ENCODE measurements around the gene SLC6A4.
"Not testable (repeated sequence)": the region's sequence is repeated elsewhere in the genome, so short reads cannot be mapped to it uniquely, and the experiment has no call there.

SLC6A4 gene

GRCh38 chr17:30172560-30172959 lies 62.9 kb downstream of the SLC6A4 start:
- no peak for DNase-seq (ENCODE audit: low read depth)

DNA sequence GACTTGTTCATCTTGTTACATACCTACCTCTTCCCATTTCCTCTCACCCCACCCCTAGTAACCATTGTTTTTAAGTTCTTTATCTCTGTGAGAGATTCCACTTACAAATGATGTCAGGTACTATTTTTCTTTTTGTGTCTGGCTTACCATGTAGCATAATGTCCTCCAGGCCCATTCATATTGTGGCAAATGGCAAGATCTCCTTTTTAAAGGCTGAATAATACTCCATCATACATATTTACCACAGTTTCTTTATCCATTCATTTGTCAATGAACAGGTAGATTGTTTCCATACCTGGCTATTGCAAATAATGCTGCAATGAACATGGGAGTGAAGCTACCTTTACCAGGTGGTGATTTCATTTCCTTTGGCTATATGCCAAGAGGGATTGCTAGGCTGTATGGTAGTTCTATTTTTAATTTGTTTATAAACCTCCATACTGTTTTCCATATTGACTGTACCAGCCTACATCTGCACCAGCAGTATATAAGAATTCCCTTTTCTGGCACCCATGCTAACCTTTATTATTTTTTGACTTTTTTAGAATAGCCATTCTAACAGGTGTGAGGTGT lies 65.0 kb downstream of the SLC6A4 start:
- no peak for DNase-seq (ENCODE audit: low read depth)

GRCh38 chr17:30165960-30166359 lies 69.5 kb downstream of the SLC6A4 start:
- DNase-seq (ENCODE audit: low read depth) = no peak

DNA sequence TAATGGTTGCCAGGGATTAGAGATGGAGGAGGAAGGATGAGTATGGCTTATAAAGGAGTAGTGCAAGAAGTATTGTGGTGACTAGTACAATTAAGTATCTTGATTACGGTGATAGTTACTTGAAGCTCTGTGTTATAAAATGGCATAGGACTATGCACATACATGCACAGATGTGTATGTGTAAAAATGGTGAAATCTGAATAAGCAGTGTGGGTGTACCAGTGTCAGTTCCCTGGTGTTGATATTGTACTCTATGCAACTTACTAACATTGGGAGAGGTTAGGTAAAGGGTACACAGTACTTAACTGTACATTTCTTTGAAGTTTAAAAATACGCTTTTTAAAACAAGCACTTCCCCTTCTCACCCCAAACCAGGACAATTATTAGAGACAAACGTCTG lies 70.3 kb downstream of the SLC6A4 start:
- DNase-seq (ENCODE audit: low read depth) = no peak

GRCh38 chr17:30164531-30164930 lies 71.0 kb downstream of the SLC6A4 start:
- no peak for DNase-seq (ENCODE audit: low read depth)

- no peak for DNase-seq (ENCODE audit: low read depth)
Observed at GRCh38 chr17:30161601-30162000, 73.9 kb downstream of the SLC6A4 start.

DNA sequence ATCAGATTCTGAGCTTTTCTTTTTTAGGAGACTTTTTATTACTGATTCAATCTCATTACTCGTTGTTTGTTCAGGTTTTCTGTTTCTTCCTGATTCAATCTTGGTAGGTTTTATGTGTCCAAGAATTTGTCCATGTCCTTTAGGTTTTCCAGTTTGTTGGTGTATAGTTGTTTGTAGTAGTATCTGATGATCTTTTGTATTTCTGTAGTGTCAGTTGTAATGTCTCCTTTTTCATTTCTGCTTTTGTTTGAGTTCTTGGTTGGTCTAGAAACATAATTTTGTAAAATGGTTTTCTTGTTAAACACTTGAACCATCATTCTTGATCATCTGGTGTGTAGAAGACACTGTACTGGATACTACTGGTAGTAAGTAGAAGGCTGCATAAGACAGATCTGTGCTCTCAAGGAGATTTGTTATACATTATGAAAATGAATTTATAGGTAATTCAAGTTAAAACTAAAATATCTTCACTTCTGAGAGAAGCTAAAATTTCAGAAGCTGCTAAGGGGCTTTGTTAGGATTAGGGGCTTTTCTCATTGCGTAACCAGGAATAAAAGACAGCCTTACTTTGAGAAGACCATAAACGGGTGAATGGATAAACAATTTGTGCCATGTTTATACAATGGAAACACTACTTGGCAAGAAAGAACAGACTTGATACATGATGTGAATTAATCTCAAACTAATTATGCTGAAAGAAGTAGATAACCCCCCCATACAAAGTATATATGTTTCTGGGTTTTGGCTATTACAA lies 74.9 kb downstream of the SLC6A4 start:
- no peak for DNase-seq (ENCODE audit: low read depth)

DNA sequence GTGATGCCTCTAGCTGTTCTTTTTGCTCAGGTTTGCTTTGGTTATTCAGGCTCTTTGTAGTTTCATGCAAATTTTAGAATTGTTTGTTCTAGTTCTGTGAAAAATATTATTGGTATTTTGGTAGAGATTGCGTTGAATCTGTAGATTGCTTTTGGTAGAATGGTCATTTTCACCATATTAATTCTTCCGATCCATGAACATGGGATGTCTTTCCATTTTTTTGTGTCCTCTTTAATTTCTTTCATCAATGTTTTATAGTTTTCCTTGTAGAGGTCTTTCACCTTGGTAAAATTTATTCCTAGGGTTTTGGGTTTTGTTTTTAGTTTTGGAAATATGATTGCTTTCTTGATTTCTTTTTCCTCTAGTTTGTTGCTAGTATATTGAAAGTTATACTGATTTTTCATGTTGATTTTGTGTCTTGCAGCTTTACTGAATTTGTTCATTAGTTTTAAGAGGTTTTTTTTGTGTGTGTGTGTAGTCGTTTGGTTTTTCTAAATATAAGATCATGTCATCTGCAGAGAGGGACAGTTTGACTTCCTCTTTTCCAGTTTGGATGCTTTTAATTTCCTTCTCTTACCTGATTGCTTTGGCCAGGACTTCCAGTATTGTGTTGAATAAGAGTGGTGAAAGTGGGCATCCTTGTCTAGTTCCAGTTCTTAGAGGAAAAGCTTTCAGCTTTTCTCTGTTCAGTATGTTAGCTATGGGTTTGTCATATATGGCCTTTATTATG lies 76.4 kb downstream of the SLC6A4 start:
- DNase-seq (ENCODE audit: low read depth) = no peak

DNA sequence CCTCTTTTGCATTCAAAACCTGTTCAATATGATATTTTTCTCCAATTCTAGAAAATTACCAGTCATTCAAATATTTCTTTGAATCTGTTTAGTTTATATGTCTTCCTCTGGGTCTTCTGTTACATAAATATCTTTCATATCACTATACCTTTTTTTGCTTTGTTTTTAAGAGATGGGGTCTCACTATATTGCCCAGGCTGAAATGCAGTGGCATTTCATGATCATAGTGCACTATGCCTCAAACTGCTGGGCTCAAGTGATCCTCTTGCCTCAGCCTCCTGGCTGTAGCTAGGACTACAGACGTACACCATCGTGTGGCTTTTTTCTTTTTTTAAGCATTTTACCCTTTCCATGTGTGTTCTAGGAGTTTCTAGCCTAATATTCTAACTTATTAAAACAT lies 80.1 kb downstream of the SLC6A4 start:
- DNase-seq (ENCODE audit: low read depth) = no peak

DNA sequence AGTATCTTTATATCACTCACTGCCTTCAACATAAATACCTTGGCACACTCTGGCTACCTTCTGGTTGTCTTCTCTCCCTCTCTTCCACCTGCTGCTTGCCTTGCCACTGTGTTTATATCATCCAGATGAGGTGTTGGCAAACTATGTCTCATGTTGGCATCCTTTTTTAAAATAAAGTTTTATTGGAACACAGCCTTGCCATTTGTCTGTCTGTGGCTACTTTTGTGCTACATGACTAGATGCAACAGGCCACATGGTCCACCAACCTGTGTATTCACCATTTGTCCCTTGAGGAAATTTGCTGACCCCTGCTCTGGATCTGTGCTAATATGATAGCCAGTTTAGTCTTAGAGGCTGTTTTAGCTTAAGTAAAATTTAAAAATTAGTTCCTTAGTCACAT lies 82.0 kb downstream of the SLC6A4 start:
- DNase-seq (ENCODE audit: low read depth) = no peak

- no peak for DNase-seq (ENCODE audit: low read depth)
Observed at GRCh38 chr17:30151471-30151870, 84.0 kb downstream of the SLC6A4 start.

- DNase-seq (ENCODE audit: low read depth) = no peak
Observed at GRCh38 chr17:30148376-30148775, 87.1 kb downstream of the SLC6A4 start.

DNA sequence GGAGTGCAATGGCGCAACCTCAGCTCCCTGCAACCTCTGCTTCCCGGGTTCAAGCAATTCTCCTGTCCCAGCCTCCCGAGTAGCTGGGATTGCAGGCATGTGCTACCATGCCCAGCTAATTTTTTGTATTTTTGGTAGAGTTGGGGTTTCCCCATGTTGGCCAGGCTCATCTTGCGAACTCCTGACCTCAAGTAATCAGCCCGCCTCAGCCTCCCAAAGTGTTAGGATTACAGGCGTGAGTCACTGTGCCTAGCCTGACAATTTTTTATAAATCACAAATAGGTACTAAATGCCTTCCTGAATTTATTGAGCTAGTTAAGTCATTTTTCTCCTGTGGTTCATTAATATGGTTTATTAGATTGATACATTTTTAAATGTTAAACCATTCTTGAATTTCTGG lies 87.6 kb downstream of the SLC6A4 start:
- not testable (repeated sequence) for DNase-seq (ENCODE audit: low read depth)

Measured in stimulated activated CD8-positive, alpha-beta memory T cell treated with anti-CD3 and anti-CD28 coated beads, Interleukin-7, amount 100 ng/mL, for 24 hours (primary cell).